ENCODE measurements around the gene TRIP11.
A peak's percentile ranks its signal among the peaks of the same experiment; 100 is the strongest.

TRIP11 gene

DNA sequence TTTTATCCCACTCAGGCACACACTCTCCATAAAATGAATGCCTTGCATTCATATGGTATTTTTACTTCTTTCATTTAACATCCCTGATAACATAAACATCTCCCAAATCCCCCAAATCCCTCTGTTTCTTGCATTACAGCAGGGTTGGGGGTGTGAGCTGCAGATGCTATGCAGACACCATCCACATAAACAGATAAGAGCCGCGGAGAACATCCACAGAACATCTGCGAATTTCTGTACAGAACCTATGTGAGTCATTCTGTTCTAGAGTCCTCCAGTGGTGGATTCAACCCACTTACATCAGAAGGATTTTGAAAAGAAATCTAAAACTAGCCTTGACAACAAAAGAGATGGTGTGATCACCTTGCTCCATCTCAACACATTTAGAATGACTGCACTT lies 112.7 kb downstream of the TRIP11 start:
- H3K27ac ChIP-seq = peak overlapping the region in 1 of 2 donors; percentile 72
- no peak overlapping the region for H3K4me3 ChIP-seq
- TF ChIP-seq, protein P1, sequence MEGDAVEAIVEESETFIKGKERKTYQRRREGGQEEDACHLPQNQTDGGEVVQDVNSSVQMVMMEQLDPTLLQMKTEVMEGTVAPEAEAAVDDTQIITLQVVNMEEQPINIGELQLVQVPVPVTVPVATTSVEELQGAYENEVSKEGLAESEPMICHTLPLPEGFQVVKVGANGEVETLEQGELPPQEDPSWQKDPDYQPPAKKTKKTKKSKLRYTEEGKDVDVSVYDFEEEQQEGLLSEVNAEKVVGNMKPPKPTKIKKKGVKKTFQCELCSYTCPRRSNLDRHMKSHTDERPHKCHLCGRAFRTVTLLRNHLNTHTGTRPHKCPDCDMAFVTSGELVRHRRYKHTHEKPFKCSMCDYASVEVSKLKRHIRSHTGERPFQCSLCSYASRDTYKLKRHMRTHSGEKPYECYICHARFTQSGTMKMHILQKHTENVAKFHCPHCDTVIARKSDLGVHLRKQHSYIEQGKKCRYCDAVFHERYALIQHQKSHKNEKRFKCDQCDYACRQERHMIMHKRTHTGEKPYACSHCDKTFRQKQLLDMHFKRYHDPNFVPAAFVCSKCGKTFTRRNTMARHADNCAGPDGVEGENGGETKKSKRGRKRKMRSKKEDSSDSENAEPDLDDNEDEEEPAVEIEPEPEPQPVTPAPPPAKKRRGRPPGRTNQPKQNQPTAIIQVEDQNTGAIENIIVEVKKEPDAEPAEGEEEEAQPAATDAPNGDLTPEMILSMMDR (IDR thresholded peaks at IDR 0.05) = no peak
- DNase-seq (ENCODE audit: low spot score) = no peak

DNA sequence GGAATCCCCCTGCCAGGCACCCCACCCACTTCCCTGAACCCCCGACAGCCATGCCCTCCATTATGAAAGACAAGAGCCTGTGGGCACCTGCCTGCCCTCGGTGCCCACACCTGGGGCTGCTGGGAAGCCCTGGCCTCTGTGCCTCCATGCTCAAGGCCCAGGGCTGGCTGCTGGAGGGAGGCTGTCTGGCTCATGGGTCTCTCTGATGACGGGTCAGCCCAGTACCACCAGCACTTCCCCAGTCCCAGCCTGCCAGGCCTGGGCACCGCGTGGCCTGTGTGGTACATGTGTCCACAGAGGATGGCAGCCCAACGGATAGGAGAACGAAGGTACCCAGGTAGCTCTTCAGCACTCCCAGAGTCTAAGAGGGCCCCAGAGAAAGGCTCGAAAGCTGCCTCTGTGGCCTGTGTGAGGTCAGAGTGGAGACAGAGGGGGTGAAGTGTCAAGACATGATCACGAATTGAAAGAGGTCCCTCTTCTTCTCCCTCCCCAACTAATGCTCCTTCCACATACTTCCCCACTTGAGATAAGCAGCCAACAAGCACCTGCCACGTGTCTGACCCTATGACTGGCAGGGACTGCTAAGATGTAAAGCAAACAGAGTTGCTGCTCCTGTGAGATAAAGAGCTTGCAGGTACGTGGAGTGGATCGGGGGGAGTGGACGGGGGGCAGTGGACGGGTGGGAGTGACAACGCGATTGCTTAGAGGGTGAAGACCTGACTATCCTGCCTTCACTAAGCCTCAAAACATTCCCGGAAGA lies 113.5 kb downstream of the TRIP11 start:
- DNase-seq (ENCODE audit: low spot score) = no peak
- TF ChIP-seq, protein P1 (IDR thresholded peaks at IDR 0.05) = no peak
- H3K4me3 ChIP-seq = peak overlapping the region; percentile 11
- peak overlapping the region; percentile 13 to 70 for H3K27ac ChIP-seq

DNA sequence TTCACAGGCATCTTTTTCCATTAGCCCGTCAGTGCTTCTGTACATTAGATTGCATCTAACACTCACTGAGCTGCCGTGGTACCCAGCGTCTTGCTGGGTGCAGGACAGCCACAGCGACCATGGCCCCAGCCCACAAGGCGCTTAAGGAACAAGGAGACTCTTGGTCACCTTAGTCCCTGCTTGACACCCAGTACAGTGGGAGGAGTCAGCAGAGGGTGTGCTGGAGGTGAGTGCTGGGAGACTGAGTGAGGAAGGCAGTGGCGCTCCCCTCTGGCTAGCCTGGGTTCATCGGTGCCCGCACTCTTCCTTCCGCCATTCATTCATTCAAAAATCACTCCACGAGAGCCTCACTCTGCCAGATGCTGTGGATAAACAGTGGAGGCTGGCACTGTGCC lies 114.1 kb downstream of the TRIP11 start:
- no peak for DNase-seq (ENCODE audit: low spot score)
- TF ChIP-seq, protein P1 (IDR thresholded peaks at IDR 0.05) = no peak
- peak overlapping the region; percentile 13 to 70 for H3K27ac ChIP-seq
- peak overlapping the region; percentile 11 for H3K4me3 ChIP-seq

DNA sequence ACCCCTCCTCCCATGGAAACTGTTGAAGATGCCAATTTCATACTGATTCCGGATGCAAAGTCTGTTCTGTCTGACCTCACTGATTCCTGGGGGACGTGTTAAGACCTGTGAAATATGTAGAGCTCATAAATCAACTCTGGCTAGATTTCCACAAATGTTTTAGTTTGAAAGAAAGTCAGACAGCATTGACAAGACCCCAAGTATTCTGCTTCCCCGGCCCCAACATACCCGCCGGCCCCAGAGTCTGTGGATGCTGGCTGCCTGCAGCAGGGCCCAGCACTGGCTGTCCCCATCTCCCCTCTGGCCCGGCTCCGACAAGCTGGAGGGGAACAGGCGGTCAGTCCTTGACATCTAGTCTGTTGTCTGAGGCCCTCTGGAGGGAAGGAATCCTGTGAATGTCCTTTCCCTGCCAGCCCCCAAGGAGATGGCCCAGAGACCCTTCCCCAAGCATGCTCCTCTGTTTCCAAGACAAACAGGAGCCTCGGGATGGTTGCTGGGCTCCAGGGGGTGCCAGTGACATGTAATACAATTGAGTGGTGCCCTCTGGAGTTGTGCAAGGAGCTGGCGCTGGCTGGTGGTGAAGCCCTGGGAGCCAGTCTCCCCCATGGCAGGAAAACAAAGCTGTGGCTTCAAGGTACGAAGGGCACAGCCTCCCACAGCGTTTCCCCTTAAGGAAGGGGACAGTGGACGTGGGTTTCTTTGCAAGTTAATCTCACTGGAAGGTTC lies 114.7 kb downstream of the TRIP11 start:
- Histone ChIP-seq H3K4me3 (peak overlapping the region; percentile 11), H3K27ac (peak overlapping the region in 1 of 2 donors; percentile 70)
- TF ChIP-seq, protein P1 (IDR thresholded peaks at IDR 0.05) = no peak
- no peak for DNase-seq (ENCODE audit: low spot score)

DNA sequence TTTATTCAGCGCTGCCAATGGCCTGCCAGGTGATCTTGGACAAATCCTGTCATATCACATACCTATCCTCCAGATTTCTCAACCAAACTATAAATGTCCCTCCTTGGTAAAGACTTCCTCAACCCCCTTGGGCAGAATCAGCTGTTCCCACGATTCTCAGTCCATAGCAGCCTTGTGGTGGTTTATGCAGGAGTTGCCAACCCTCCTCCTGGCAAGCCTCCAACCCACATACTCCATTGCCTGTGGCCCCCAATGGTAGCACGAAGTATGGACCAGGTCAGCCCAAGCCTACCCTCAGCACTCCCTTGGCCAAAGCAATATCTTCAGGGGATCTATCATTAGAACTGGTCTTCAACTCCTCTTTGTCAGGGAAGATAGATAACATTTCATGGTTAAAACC lies 119.3 kb downstream of the TRIP11 start:
- peak overlapping the region in 1 of 2 donors; percentile 87 for H3K27ac ChIP-seq
- no peak for DNase-seq (ENCODE audit: low spot score)
- no peak overlapping the region for H3K4me3 ChIP-seq
- TF ChIP-seq, protein P1 (IDR thresholded peaks at IDR 0.05) = no peak

DNA sequence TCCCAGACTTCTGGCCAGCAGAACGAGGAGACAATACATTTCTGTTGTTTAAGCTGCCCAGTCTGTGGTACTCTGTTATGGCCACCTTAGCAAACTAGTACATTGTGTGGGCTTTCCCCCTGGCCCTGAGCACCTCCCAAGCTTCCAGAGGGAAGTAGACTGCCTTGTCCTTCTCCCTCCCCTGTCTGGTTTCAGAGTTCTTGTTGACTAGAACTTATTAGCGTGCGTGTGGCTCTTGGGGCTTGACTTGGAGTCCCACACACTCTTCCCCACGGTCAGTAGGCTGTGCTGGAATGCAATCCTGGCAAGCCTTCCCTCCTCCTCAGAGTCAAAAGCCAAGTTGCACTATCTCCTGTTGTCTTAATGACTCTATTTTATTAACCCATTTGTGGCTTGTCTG lies 120.0 kb downstream of the TRIP11 start:
- H3K27ac ChIP-seq = peak overlapping the region; percentile 61 to 87
- no peak overlapping the region for H3K4me3 ChIP-seq
- DNase-seq (ENCODE audit: low spot score) = no peak
- TF ChIP-seq, protein P1 (IDR thresholded peaks at IDR 0.05) = no peak

Data from coronary artery (tissue), 2 donors.